K562 (cell line): ENCODE results near the gene LBR. TPM values are rescaled to one million over a fixed set of nuclear protein-coding genes. Genes with fewer than 3 reads are reported as not detected.

ENCODE experiments used
- ARHGAP35 ChIP-seq: fragments of 450-650 bp; IDR thresholded peaks from 2 replicates; pipeline ENCODE4 v1.6.1; 2018; ENCODE audit not compliant: partially characterized antibody
- CBX2 ChIP-seq: fragments of 200-600 bp; sonication (generic); IDR thresholded peaks from one replicate; pipeline ENCODE4 v1.6.1; 2012; ENCODE audit warnings: mild to moderate bottlenecking, low read length, inconsistent platforms; ENCODE audit not compliant: insufficient read depth, poor library complexity, severe bottlenecking
- CCAR2 ChIP-seq: fragments of 200-400 bp; formaldehyde crosslinking; IDR thresholded peaks from 2 replicates; pipeline ENCODE4 v1.6.1; 2017; ENCODE audit warnings: mild to moderate bottlenecking, low read depth, low read length
- CLOCK ChIP-seq: fragments of 250-450 bp; sonication (Bioruptor Pico); IDR thresholded peaks from 2 replicates; pipeline ENCODE4 v1.4.0; 2020; ENCODE audit warnings: mild to moderate bottlenecking, moderate library complexity, borderline replicate concordance
- GTF2F1 ChIP-seq: IDR thresholded peaks from 2 replicates; pipeline ENCODE4 v1.6.1; 2011; ENCODE audit warnings: low read depth, low read length, improper control_type of control experiment
- KDM2B ChIP-seq: fragments of 250-450 bp; sonication (Bioruptor Pico); IDR thresholded peaks from 2 replicates; pipeline ENCODE4 v1.8.0; 2021; ENCODE audit warnings: mild to moderate bottlenecking, moderate library complexity
- MBD1 ChIP-seq: fragments of 250-450 bp; sonication (Bioruptor Pico); IDR thresholded peaks from 2 replicates; pipeline ENCODE4 v1.8.0; 2022; ENCODE audit warnings: inconsistent platforms
- ZBTB17 ChIP-seq: fragments of 450-650 bp; formaldehyde crosslinking; IDR thresholded peaks from 2 replicates; pipeline ENCODE4 v1.4.0; 2020; ENCODE audit warnings: mild to moderate bottlenecking
- ZFP36 ChIP-seq: fragments of 150-350 bp; IDR thresholded peaks from 2 replicates; pipeline ENCODE4 v1.6.1; 2018; ENCODE audit warnings: low read length, low read depth; ENCODE audit not compliant: partially characterized antibody
- ZNF318 ChIP-seq, 2 experiments: fragments of 450-650 bp; IDR thresholded peaks; 2 replicates each; pipeline ENCODE4 v1.6.1; 2016; ENCODE audit warnings: mild to moderate bottlenecking in 2 of 2, borderline replicate concordance in 1 of 2, low read depth in 1 of 2, moderate library complexity in 1 of 2
- ZNF324 ChIP-seq: fragments of 250-450 bp; sonication (Bioruptor Pico); IDR thresholded peaks from 2 replicates; pipeline ENCODE4 v1.4.0; 2020; ENCODE audit warnings: mild to moderate bottlenecking
- ZNF589 ChIP-seq: fragments of 200-800 bp; sonication (Bioruptor generic); IDR thresholded peaks from 2 replicates; pipeline ENCODE4 v1.6.1; 2016; ENCODE audit warnings: low read depth, missing genetic modification characterization, missing compliant biosample characterization
- ZZZ3 ChIP-seq: fragments of 450-650 bp; IDR thresholded peaks from 2 replicates; pipeline ENCODE4 v1.6.1; 2016; ENCODE audit warnings: antibody characterized with exemption, mild to moderate bottlenecking, moderate library complexity
- polyA plus RNA-seq, 8 experiments: library from polyadenylated mRNA; depleted of rRNA in 4 of 8; stranded (reverse) in 5 of 8; unstranded in 3 of 8; fragments of >200 nt; fragmentation: Nextera tagmentation in 2 of 8; fragmentation: Illumina TruSeq in 1 of 8; extraction: Ambion mirVana in 2 of 8; extraction: Trizol in 1 of 8; gene quantifications; 2 replicates each; pipeline versions ENCODE4 v1.2.1 to v1.2.3, GENCODE V29; 2011 to 2014; ENCODE audit warnings: inconsistent platforms in 1 of 8, missing spikeins in 1 of 8
- total RNA-seq, 7 experiments: library from RNA; depleted of rRNA in 6 of 7; stranded (reverse); fragments of >200 nt in 6 of 7; fragmentation: Illumina TruSeq in 2 of 7; extraction: Trizol in 2 of 7; gene quantifications; 2 replicates each; pipeline versions ENCODE4 v1.2.1 to v1.2.3, GENCODE V29; 2011 to 2021; ENCODE audit warnings: low replicate concordance in 1 of 7

The LBR gene
- total and polyA plus RNA-seq, 9 of the 15 experiments (the other 6 are each of a cell fraction or from before 2014, with no cell fraction given) = 102 to 229 (median 197) TPM

- no peak for TF ChIP-seq MBD1
- no peak for TF ChIP-seq CBX2
- no peak for TF ChIP-seq ZNF318 (IDR thresholded peaks at IDR 0.05; ENCODE audit: borderline replicate concordance in 1 of 2, low read depth in 1 of 2)
- no peak for TF ChIP-seq ZZZ3
- TF ChIP-seq GTF2F1 = no peak
- no peak for TF ChIP-seq ARHGAP35
- 0 out of 2 replicates have a peak, but pooled peaks have one; percentile 44 for TF ChIP-seq CLOCK (CRISPR knock-in tag)
- no peak for TF ChIP-seq ZFP36
- TF ChIP-seq ZNF324 (CRISPR knock-in tag) = 0 out of 2 replicates have a peak, but pooled peaks have one; percentile 18
- TF ChIP-seq ZBTB17 (CRISPR knock-in tag) = peak; percentile 81; the same call in 1 of the 2 replicates
- no peak for TF ChIP-seq CCAR2
- TF ChIP-seq KDM2B = no peak
- TF ChIP-seq ZNF589 = peak; percentile 97
Observed at GRCh38 chr1:225466848-225467192, 39.0 kb upstream of the LBR start (continued).
